ENCODE measurements around the gene CSGALNACT2.

DNA sequence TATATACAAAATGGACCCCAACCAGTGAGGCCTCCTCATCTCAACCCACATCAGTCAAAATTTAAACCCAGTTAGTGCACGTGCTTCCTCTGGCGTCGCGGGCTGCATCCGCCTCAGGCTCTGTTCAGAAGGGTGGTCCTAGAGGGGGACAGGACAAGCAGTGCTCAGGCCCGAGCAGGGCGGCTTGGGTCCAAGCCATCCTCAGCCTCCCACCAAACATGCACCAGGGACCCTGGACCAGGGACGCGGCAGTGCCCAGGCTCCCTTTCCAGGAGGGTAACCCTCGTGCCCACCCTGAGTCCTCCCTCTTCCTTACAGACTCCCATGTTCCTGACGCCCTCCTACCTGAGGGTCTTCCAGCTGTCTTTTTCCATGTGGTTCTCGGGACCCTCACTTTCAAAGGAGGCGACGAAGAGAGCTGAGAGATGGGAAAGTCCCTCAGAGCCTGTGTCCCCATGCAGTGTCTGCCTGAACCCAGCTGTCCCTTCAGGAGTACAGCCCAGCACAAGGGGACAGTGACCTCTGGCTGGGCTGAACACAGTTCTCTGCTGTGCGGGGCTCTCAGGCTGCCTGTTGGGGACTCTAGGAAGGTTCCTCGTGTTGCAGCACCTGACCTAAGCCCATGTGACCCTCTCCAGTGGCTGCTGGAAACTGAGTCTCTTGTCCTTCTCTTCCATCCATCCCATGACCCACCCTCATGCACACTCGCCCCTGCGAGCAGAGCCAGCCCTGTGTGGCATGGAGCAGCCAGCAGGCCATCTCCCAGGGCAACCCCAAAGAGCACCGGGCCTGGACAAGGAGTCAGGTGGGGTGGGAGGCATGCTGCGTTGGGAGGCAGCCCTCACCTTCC, 58.1 kb downstream of the CSGALNACT2 start:
- no peak for TF ChIP-seq POLR2A (IDR thresholded peaks at IDR 0.05; ENCODE audit: low read length)
- no peak for TF ChIP-seq GATA1 (IDR thresholded peaks at IDR 0.05; ENCODE audit: low read depth, low read length)

All from erythroblast (primary cell).